Astrocyte (in vitro differentiated cells and primary cell): ENCODE measurements around the gene RCAN2. TPM values are rescaled to one million over a fixed set of nuclear protein-coding genes. Genes with fewer than 3 reads are reported as not detected.

Experiments used
- DNase-seq: peaks from one replicate; pipeline ENCODE4 v3.0.0-alpha.2; 2010; ENCODE audit warnings: low read depth
- FAIRE-seq: peaks from 2 replicates; lab custom pipeline; 2011; peaks lifted over from hg19 to GRCh38; lab: Jason Lieb, UNC
- H2AFZ ChIP-seq: 2 replicates; pipeline ENCODE4 v1.6.0; 2012; ENCODE audit warnings: low read depth, low read length, inconsistent platforms
- H3K27ac ChIP-seq: 2 replicates; pipeline ENCODE4 v1.5.1; 2011; ENCODE audit warnings: low read depth, low read length, inconsistent platforms
- H3K27me3 ChIP-seq: 2 replicates; pipeline ENCODE4 v1.6.0; 2011; ENCODE audit warnings: low read length, inconsistent platforms; ENCODE audit not compliant: insufficient read depth
- H3K36me3 ChIP-seq: 2 replicates; pipeline ENCODE4 v1.5.1; 2011; ENCODE audit warnings: low read length, inconsistent platforms; ENCODE audit not compliant: insufficient read depth
- H3K4me1 ChIP-seq: 2 replicates; pipeline ENCODE4 v1.5.1; 2011; ENCODE audit warnings: low read length, inconsistent platforms; ENCODE audit not compliant: insufficient read depth
- H3K4me2 ChIP-seq: 2 replicates; pipeline ENCODE4 v1.6.0; 2012; ENCODE audit warnings: low read length, inconsistent platforms
- H3K4me3 ChIP-seq: 2 replicates; pipeline ENCODE4 v1.5.1; 2011; ENCODE audit warnings: low read depth, mild to moderate bottlenecking, low read length, inconsistent platforms; ENCODE audit not compliant: insufficient read depth
- H3K79me2 ChIP-seq: 2 replicates; pipeline ENCODE4 v1.6.0; 2012; ENCODE audit warnings: mild to moderate bottlenecking, low read length, inconsistent platforms; ENCODE audit not compliant: insufficient read depth
- H3K9ac ChIP-seq: 2 replicates; pipeline ENCODE4 v1.6.0; 2012; ENCODE audit warnings: mild to moderate bottlenecking, low read length, inconsistent platforms
- H3K9me3 ChIP-seq: 2 replicates; pipeline ENCODE4 v1.5.1; 2012; ENCODE audit warnings: low read depth, mild to moderate bottlenecking, low read length, inconsistent platforms; ENCODE audit not compliant: insufficient read depth
- H4K20me1 ChIP-seq: 2 replicates; pipeline ENCODE4 v1.6.0; 2012; ENCODE audit warnings: low read length, inconsistent platforms; ENCODE audit not compliant: insufficient read depth
- H3K27ac Mint-ChIP-seq: one replicate; pipeline ENCODE4 v1.8.0; 2021; ENCODE audit warnings: mild to moderate bottlenecking, mixed read lengths; ENCODE audit not compliant: unreplicated experiment
- H3K27me3 Mint-ChIP-seq: one replicate; pipeline ENCODE4 v1.8.0; 2021; ENCODE audit warnings: low read depth, mixed read lengths; ENCODE audit not compliant: unreplicated experiment
- H3K36me3 Mint-ChIP-seq: one replicate; pipeline ENCODE4 v1.8.0; 2021; ENCODE audit warnings: low read depth, mixed read lengths; ENCODE audit not compliant: unreplicated experiment
- H3K4me1 Mint-ChIP-seq: one replicate; pipeline ENCODE4 v1.8.0; 2021; ENCODE audit warnings: low read depth, mixed read lengths; ENCODE audit not compliant: unreplicated experiment
- H3K4me3 Mint-ChIP-seq: one replicate; pipeline ENCODE4 v1.8.0; 2021; ENCODE audit warnings: mild to moderate bottlenecking, moderate library complexity, mixed read lengths; ENCODE audit not compliant: unreplicated experiment
- H3K9me3 Mint-ChIP-seq: one replicate; pipeline ENCODE4 v1.8.0; 2021; ENCODE audit warnings: mild to moderate bottlenecking, mixed read lengths; ENCODE audit not compliant: unreplicated experiment
- CTCF ChIP-seq: IDR thresholded peaks from 2 replicates; pipeline ENCODE4 v1.5.1; 2011; ENCODE audit warnings: low read depth, mild to moderate bottlenecking, inconsistent platforms, low read length, moderate library complexity; ENCODE audit not compliant: insufficient read depth
- EZH2 ChIP-seq: IDR thresholded peaks from 2 replicates; pipeline ENCODE4 v1.6.1; 2012; ENCODE audit warnings: mild to moderate bottlenecking, low read length, inconsistent platforms; ENCODE audit not compliant: insufficient read depth
- total RNA-seq: library from RNA; stranded (reverse); gene quantifications from 2 replicates; pipeline ENCODE4 v1.2.1, GENCODE V29; 2021

RCAN2 gene
- total RNA-seq, 1 donor from 2014 or later: 10.6 TPM

GRCh38 chr6:46340246-46340645 lies 151.0 kb downstream of the RCAN2 start:
- no peak overlapping the region for H3K27ac ChIP-seq
- DNase-seq: no peak
- Mint-ChIP-seq H3K4me1 (no peaks in the 10 kb centered on the region), H3K27ac (no peak overlapping the region), H3K9me3 (no peaks in the 10 kb centered on the region), H3K27me3 (peaks cover 2% of the 10 kb centered on the region), H3K36me3 (peaks cover 2% of the 10 kb centered on the region), H3K4me3 (no peak overlapping the region)
- no peak for FAIRE-seq
- no peaks in the 10 kb centered on the region for H3K9me3 ChIP-seq
- no peak overlapping the region for H3K4me2 ChIP-seq
- TF ChIP-seq EZH2 (no peak), CTCF (no peak)
- no peaks in the 10 kb centered on the region for H3K4me1 ChIP-seq
- H4K20me1 ChIP-seq: no peaks in the 10 kb centered on the region
- H3K79me2 ChIP-seq: no peaks in the 10 kb centered on the region
- no peaks in the 10 kb centered on the region for H3K27me3 ChIP-seq
- H2AFZ ChIP-seq: no peak overlapping the region
- no peak overlapping the region for H3K9ac ChIP-seq
- H3K36me3 ChIP-seq: no peaks in the 10 kb centered on the region
- no peak overlapping the region for H3K4me3 ChIP-seq

GRCh38 chr6:46338131-46338530 lies 153.1 kb downstream of the RCAN2 start:
- no peak overlapping the region for H3K9ac ChIP-seq
- H3K79me2 ChIP-seq: no peaks in the 10 kb centered on the region
- no peak for DNase-seq
- no peaks in the 10 kb centered on the region for H3K27me3 ChIP-seq
- H2AFZ ChIP-seq: no peak overlapping the region
- H3K4me3 ChIP-seq: no peak overlapping the region
- H3K27ac Mint-ChIP-seq: no peak overlapping the region
- no peaks in the 10 kb centered on the region for H3K4me1 ChIP-seq
- no peak overlapping the region for H3K4me3 Mint-ChIP-seq
- H3K36me3 Mint-ChIP-seq: peaks cover 2% of the 10 kb centered on the region
- H3K4me1 Mint-ChIP-seq: no peaks in the 10 kb centered on the region
- no peak overlapping the region for H3K4me2 ChIP-seq
- H3K9me3 Mint-ChIP-seq: peaks cover 2% of the 10 kb centered on the region
- H3K27me3 Mint-ChIP-seq: peaks cover 2% of the 10 kb centered on the region
- no peaks in the 10 kb centered on the region for H3K9me3 ChIP-seq
- no peak overlapping the region for H3K27ac ChIP-seq
- TF ChIP-seq CTCF: no peak
- TF ChIP-seq EZH2: no peak
- FAIRE-seq: no peak
- no peaks in the 10 kb centered on the region for H3K36me3 ChIP-seq
- no peaks in the 10 kb centered on the region for H4K20me1 ChIP-seq

GRCh38 chr6:46334442-46334841 lies 156.8 kb downstream of the RCAN2 start:
- no peak for FAIRE-seq
- H3K9me3 Mint-ChIP-seq: peaks cover 5% of the 10 kb centered on the region
- H3K36me3 ChIP-seq: no peaks in the 10 kb centered on the region
- H3K9ac ChIP-seq: no peak overlapping the region
- no peak overlapping the region for H3K27ac Mint-ChIP-seq
- no peak overlapping the region for H3K27ac ChIP-seq
- H3K9me3 ChIP-seq: no peaks in the 10 kb centered on the region
- DNase-seq: no peak
- no peaks in the 10 kb centered on the region for H3K4me1 ChIP-seq
- H3K36me3 Mint-ChIP-seq: peaks cover 2% of the 10 kb centered on the region
- no peaks in the 10 kb centered on the region for H3K4me1 Mint-ChIP-seq
- no peak overlapping the region for H3K4me3 Mint-ChIP-seq
- H3K27me3 ChIP-seq: no peaks in the 10 kb centered on the region
- no peaks in the 10 kb centered on the region for H3K79me2 ChIP-seq
- H4K20me1 ChIP-seq: no peaks in the 10 kb centered on the region
- H3K4me3 ChIP-seq: no peak overlapping the region
- no peak for TF ChIP-seq CTCF
- no peak for TF ChIP-seq EZH2
- H3K27me3 Mint-ChIP-seq: peaks cover 2% of the 10 kb centered on the region
- no peak overlapping the region for H2AFZ ChIP-seq
- no peak overlapping the region for H3K4me2 ChIP-seq
